Tibial nerve (tissue), 4 donors: Measurements from ENCODE around the gene ADD3.

Experiments used
- CTCF ChIP-seq, 5 experiments: fragments of 200-600 bp in 3 of 5; fragments of 450-650 bp in 2 of 5; sonication (generic) in 3 of 5; IDR thresholded peaks; one replicate each; pipeline ENCODE4 v1.5.1; 2016 to 2019; ENCODE audit warnings: antibody characterized with exemption in 5 of 5, mild to moderate bottlenecking in 3 of 5, moderate library complexity in 2 of 5
- EP300 ChIP-seq, 2 donors: sonication (generic); formaldehyde crosslinking; IDR thresholded peaks; one replicate each; pipeline ENCODE4 v1.6.1; 2017; ENCODE audit warnings: antibody characterized with exemption in 2 of 2, mild to moderate bottlenecking in 1 of 2
- POLR2A ChIP-seq, 2 donors: fragments of 450-650 bp; IDR thresholded peaks; one replicate each; pipeline ENCODE4 v1.6.1; 2017; ENCODE audit warnings: antibody characterized with exemption in 2 of 2, mild to moderate bottlenecking in 2 of 2, moderate library complexity in 2 of 2

GRCh38 chr10:109971634-109972033, 36.1 kb upstream of the ADD3 start:
- TF ChIP-seq CTCF (IDR thresholded peaks at IDR 0.05) (no peak), POLR2A (IDR thresholded peaks at IDR 0.05) (no peak), EP300 (IDR thresholded peaks at IDR 0.05) (no peak)
